Ovary (tissue), 3 donors: Measurements from ENCODE around the gene RTN4IP1.

Experiments used
- CTCF ChIP-seq, 3 donors: fragments of 450-650 bp in 2 of 3; fragments of 200-600 bp in 1 of 3; IDR thresholded peaks; one replicate each; pipeline versions ENCODE4 v1.5.1 to v1.8.0; 2016 to 2022; ENCODE audit warnings: antibody characterized with exemption in 3 of 3, mild to moderate bottlenecking in 1 of 3
- EP300 ChIP-seq: sonication (generic); formaldehyde crosslinking; IDR thresholded peaks from one replicate; pipeline ENCODE4 v1.6.1; 2017; ENCODE audit warnings: antibody characterized with exemption
- POLR2A ChIP-seq: fragments of 450-650 bp; IDR thresholded peaks from one replicate; pipeline ENCODE4 v1.6.1; 2017; ENCODE audit warnings: antibody characterized with exemption, mild to moderate bottlenecking, moderate library complexity
- donor health status: DM: no; HTN: no; CAD: no.

GRCh38 chr6:106527117-106527516 is 102.2 kb downstream of the RTN4IP1 start:
- TF ChIP-seq CTCF (IDR thresholded peaks at IDR 0.05) (no peak), POLR2A (no peak), EP300 (no peak)
